GM18909 (cell line): ENCODE data around the gene ERCC1.

ENCODE experiments used
- ATAC-seq: cut with Tn5 transposase; IDR thresholded peaks from one replicate; pipeline ENCODE4 v1.9.1; 2021; ENCODE audit warnings: mild to moderate bottlenecking; ENCODE audit not compliant: unreplicated experiment, poor library complexity

ERCC1 gene

DNA sequence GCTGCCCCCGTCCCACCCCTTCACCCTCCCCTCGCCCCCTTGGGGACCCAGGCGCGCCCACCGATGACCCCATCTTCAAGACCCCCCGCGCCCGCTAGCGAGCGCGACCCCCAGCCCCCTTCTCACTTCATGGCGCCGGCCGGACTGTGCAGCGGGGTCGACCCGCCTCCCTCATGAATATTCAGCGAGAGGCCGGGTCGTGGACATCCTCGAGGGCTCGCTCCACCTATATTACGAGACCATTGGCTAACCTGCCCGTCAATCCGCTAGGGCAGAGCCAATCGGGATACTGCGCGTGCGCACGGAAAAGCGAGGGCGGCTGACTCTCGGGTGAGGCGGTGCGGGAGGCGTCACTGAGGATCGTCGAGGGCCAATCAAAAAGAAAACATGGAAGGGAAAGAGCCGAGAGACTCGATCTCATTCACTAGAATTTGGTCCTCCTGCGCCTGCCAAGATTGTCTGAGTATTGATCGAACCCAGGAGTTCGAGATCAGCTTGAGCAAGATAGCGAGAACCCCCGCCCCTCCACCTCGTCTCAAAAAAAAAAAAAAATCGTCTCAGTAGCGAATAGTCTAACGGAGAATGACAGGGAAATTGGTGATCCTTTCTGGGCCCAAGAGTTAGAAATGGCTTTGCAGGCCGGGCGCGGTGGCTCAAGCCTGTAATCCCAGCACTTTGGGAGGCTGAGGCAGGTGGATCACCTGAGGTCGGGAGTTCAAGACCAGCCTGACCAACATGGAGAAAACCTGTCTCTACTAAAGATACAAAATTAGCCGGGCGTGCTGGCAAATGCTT is 53.1 kb downstream of the ERCC1 start, which contains the start of gene ERCC2:
TSS of gene ERCC2 (minus strand) at position 164 of the 795 bp plus-strand sequence. CDS start at position 131, 33 bp downstream.
- ATAC-seq: peak; percentile 95

DNA sequence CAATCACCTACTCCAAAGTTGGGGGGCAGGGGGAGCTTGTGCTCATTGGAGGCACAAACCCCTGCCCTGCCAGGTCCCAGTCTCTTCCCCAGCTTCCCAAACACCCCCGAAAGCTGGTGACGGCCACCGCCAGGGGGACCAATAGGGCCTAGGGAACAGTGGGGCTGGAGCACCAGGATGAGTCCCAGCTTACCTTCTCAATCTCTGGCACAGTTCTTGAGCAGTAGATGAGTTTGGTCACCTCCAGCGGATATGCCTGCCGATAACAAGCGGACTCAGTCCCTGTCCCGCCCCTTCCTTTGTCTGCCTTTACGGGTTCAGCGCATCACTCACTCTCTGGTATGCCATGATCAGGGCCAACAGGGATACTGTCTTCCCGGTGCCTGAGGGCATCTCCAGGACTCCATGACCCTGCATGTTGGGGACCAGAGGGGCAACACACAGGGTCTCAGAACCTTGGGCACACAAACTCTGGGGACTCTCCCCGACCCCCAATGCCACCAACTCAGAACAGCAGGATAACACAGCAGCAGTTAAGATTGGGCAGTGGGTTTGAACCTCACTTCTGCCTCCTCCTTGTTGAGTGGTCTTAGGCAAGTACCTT is 54.9 kb downstream of the ERCC1 start:
- no peak for ATAC-seq

DNA sequence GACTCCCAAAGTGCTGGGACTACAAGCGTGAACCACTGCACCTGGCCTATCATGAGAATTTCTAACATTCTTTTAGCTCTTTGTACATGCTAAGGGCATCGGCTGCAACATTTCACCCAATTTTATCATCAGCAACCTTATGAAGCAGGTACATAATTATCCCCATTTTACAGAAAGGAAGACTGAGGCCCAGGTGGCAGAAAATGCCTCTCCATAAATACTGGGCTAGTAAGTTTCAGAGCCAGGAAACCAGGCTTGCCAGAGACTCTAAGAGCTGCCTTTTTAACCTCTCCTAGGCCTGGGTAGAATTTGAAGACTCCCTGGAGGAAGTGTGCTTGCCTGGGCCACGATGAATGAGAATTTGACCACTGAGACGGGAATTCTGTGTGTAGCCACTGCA is 55.6 kb downstream of the ERCC1 start:
- ATAC-seq: no peak

DNA sequence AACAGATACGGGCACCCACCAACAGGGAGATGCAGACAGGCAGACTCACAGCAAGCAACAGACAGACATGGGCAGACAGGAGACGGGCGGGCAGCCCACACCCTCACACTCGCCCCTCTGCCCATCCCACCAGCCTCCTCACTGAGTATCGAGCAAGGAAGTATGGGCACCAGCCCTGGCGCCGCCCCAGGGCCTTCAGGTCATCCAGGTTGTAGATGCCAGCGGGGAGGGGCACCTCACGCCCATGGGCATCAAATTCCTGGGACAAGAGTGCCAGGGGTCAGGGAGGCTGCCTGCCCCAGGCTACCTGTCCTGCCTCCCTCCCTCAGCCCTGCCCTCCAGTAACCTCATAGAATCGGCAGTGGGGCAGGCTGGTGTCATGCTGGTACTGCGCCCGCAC is 59.0 kb downstream of the ERCC1 start:
- no peak for ATAC-seq

DNA sequence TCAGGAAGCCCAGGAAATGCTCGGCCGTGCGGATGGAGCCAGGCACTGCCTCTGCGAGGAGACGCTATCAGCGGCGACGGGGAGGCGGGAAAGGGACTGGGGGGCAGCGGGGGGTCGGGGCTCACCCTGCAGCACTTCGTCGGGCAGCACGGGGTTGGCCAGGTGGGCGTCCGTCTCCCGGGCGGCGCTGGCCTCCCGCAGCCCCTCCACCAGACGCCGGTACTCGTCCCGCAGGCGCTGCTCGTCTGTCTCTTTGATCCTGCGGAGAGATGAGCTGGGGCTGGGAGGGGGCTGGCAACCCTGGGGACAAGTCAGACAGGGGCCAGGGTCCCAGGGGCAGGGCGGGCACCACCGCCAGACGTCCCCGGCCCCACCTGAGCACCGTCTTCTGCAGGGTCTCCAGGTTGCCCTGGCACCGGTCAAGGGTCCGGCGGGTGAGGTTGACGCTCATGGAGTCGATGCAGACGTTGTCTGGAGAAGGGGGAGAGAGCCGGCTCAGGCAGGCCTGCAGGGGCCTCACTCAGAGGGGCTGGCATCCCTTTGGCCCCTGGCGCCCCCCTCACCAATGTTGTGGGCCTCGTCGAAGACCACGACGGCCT is 59.8 kb downstream of the ERCC1 start:
- ATAC-seq: no peak

DNA sequence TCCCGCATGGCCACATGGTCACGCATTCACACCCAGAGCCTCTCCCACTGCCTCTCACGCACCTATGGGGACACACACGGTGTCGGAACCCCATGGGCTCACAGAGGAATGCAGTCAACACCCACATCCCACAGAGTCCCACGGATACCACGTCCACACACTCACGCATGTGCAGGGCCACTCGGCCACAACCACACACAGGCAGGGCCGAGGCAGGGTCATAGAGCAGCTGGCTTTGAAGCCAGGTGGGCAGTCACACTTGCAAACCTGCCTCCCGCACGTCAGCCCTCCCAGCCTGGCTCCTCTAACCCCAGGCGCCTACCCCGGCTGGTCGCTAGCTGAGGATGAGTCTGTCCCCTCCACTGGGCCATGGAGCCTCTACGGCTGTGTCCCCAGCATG is 61.4 kb downstream of the ERCC1 start:
- no peak for ATAC-seq

DNA sequence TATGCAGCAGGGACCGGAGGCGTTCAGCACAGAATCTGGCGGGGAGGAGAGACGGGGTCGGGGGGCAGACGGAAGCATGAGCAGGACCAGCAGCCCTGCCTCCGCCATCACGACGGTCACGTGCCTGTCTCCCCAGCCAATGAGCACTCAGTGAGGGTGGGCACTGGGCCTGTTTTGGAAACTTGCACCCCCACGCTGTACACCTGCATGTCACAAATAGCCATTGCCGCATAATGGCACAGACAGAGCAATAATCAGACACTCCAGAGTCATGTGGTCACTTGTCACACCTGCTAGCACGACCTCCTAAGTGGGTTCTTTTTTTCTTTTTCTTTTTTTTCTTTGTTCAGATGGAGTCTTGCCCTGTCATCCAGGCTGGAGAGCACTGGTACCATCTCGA is 62.1 kb downstream of the ERCC1 start:
- no peak for ATAC-seq

DNA sequence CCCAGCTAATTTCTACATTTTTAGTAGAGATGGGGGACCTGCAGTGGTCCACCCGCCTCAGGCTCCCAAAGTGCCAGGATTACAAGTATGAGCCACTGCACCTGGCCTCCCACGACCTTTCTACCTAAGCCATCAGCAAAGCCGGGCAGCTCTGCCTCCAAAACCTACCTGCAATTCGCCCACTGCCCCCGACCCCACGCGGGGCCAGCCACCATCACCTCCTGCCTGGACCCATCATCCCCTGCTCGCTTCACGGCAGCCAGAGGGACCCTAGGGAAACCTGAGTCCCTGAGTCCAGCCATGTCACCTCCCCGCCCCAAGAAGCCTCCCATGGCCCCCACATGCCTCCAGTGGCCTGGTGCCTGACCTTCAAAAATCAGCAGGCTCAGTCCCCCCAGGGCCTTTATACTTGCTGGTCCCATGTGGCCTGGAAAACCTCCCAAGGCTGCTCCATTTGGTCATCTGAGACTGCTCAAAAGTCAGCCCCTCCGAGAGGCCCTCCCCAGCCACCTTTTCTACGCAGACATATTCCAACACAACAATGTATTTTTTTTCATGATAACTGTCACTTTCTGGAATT is 65.4 kb downstream of the ERCC1 start:
- ATAC-seq: no peak

DNA sequence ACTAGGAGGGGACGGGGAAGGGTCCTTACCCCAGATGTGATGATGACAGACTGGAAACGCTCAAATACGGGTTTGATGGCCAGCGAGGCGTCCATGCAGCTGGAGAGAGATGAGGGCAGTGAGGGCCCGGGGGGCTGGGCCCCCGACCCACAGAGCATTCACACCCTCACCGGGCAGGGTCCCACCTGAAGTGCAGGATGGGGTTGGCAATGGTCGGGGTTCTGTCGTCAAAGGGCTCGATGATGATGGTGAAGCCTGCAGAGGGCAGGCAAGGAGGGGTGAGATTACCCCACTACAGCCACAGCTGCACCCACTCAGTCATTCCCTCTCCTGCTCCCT is 66.3 kb downstream of the ERCC1 start:
- no peak for ATAC-seq
